GM21576 (cell line): ENCODE data around the gene MAN2B2.
"Not testable (repeated sequence)": the region's sequence is repeated elsewhere in the genome, so short reads cannot be mapped to it uniquely, and the experiment has no call there.

Experiments used
- ATAC-seq: cut with Tn5 transposase; IDR thresholded peaks from one replicate; pipeline ENCODE4 v1.9.1; 2021; ENCODE audit warnings: mild to moderate bottlenecking, moderate library complexity; ENCODE audit not compliant: unreplicated experiment

MAN2B2 gene

DNA sequence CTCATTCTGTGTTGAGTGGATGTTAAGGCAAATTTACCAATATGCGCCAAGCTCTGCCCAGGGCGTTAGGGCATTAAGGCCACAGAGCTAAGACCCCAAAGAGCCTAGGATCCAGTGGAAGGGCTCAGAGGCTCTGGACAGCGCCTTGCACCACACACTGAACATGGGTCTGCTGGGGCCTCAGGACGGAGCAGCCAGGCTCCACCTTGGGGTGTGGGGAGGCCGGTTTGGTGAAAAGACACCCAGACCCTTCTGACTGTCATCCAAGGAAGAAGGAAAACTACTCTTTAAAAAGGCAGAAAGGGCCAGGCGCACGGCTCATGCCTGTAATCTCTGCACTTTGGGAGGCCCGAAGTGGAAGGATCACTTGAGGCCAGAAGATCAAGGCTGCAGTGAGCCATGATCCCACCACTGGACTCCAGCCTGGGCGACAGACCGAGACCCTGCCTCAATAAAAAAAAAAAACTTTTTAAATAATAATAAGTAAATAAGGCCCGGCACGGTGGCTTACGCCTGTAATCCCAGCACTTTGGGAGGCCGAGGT, 64.2 kb downstream of the MAN2B2 start:
- no peak for ATAC-seq

DNA sequence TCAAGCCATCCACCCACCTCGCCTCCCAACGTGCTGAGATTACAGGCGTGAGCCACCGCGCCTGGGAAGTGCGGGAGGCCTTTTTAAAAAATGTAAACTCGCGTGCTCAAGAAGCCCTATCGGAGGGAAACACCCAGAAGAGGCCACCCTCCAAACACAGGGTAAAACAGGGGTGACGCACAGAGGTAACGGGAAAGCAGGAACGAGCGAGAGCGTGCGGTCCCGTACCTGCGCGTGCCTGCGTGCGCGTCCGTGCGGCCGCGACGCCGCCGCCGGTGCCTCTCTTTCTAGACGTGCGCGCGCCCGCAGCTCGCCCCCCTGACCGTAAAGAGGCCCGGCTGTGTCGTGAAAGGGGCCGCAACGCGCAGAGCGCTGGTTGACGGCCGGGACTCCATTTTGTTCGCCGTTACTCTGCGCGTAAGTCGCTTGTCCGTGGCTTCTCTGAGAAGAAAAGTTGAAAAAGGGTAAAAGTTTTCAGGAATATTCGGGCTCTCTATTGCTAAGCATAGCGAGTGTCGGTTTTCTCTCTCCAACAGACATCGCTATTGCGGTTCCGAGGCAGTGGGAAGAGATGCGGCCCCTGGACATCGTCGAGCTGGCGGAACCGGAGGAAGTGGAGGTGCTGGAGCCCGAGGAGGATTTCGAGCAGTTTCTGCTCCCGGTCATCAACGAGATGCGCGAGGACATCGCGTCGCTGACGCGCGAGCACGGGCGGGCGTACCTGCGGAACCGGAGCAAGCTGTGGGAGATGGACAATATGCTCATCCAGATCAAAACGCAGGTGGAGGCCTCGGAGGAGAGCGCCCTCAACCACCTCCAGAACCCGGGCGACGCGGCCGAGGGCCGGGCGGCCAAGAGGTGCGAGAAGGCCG, 65.5 kb downstream of the MAN2B2 start, which contains the start of gene MRFAP1:
TSS of gene MRFAP1 (plus strand) at position 394 of the 872 bp plus-strand sequence. CDS start at position 572, 178 bp downstream.
- ATAC-seq: peak; percentile 78

DNA sequence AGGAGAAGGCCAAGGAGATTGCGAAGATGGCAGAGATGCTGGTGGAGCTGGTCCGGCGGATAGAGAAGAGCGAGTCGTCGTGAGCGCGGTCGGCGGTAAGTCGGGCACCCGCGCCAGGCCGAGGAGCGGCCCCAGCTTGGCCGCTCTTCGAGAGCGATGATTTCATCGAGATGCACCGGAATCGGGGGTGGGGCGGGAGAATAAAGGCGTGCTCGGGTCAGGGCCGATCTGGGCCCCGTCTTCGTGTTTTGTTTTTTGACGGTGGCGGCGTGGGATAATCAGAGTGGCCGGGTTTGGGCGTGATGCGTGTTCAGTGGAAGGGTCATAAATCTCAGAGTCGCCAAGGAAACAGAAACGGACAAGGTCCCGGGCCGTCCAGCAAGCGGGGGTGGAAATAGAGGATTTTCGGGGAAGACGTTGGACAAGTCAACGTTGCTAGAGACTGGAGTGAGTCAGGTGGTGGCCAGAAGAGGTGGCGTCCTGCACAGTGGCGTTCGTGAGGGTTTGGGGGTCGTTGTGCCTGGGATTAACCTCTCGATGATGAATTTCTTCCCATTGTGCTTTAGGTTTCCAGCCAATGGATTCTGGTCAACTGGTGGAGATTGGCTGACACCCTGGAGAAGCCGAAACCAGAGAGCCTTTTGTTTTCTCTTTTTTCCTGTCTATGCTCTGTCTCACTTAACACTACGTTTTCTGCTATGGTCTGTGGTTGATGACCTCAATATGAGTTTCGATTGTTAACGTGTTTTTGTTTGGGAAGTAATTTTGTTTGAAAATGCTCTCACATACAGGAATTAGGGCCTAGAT, 66.4 kb downstream of the MAN2B2 start:
- ATAC-seq: peak; percentile 39

DNA sequence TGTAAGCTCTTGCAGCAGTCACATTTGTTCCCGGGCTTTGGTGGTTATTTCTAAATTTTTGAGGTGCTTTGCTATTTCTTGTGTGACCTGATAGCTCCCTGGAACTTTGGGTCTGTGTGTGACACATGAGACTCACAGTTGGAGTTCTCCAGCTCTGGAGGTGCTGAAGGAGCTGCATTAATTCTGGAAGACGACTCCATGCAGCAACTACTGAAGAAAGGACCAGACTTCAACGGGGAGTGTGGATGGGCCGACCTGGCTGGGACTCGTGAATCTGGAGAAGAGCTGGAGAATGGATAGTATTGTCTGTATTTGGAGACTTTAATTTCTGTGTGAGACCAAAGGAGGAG, 67.0 kb downstream of the MAN2B2 start:
- no peak for ATAC-seq

DNA sequence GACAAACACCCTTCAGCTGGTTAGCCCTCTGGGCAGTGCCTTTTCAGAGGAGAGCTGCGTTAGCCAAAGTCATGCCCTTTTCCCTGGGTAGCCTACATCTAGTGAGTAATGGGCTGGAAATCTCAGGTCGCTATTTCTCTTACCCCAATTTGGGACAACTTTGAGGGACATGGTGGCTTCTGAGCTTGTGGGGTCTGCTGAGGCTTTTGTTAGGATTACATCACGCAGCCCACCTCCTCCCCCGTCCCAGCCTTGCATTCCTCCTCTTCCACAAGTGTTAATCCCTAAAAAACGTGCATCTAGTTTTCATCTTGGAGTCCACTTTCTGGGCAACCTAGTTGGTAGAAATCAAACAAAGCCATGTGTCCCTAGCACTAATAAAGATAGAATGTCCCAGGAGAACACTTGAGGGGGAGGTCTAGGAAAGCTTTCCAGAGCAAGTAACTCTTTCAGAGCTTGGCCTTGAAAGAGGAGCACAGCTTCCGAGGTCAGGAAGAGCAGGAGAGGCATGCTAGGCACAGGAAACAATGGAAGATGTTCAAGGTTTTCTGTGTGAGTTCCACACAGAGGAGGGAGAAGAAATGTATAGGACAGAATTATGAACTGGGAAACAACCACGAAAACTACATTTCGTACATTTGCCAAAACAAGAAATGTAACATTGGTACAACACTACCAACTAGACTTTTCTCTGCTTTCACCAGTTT, 68.3 kb downstream of the MAN2B2 start:
- ATAC-seq: no peak

DNA sequence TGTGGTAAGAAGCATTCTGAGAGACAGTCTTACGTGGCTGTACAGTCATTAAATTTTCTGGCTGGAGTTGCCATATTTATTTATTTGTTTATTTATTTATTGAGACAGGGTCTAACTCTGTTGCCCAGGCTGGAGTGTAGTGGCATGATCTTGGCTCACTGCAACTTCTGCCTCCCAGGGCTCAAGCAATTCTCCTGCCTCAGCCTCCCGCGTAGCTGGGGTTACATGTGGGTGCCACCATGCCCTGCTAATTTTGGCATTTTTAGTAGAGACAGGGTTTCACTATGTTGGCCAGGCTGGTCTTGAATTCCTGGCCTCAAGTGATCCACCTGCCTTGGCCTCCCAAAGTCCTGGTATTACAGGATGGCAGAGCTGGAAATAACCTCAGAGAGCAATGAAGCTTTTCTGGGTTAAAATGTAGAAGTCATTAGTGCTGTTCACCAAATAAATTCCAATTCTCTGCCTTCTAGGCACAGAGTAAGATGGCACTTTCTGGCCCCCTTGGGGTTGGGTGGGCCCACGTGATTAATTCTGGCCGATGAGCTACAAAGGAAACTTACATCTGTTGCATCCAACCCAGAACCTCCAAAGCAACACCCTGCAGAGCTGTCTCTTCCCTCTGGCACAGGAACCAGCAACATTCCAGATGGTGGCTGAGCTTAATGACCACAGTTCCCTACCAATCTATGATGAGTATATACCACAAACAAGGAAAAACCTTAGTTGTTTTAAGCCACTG, 70.0 kb downstream of the MAN2B2 start:
- ATAC-seq: no peak

DNA sequence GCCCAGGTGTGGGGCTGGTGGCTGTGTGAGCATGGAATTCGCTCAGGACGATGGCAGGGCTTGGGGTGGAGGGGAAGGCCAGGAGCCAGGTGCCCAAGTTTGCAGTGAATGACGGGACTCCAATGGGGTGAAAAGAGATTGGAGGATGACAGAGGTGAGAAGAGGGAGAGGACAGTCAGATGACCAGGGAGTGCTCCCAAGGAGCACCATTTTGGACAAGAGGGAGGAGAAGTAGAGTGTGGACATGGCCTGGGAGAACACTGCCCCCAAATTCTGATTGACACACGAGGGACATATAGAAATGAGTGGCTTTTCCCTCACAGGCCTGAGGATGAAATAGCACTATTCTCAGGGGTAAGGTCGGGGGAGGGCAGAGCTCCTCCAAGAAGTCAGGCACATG, 72.2 kb downstream of the MAN2B2 start:
- ATAC-seq: no peak

DNA sequence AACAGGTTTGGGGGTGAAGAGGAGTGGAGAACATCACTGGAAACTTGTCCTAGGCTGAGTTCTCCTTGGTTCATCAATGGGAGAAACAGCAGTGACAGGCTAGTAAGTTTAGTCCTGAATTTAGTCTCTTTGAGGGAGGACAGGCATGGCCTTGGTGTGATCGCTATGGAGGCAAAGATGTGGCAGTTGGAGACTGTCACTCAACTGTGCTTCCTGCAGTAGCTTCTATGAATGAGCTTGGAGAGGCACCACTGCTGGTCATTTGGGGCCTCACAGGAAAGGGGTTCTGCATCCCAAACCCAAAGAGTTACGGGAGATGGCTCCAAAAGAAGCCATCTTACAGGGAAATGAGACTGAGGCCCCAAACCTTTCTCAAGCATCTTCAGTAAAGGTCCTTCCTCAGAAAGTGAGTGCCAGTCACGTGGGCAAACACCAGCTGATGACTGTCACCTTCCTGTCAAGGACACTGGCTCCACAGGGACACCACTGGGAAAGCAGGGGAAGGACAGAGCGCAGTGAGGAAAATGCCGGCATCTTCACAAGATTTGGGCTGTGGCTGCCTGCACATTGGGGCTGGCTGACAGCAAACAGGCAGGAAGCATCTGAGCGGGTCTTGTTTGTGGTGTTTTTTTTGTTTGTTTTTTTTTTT, 72.7 kb downstream of the MAN2B2 start:
- ATAC-seq: no peak

DNA sequence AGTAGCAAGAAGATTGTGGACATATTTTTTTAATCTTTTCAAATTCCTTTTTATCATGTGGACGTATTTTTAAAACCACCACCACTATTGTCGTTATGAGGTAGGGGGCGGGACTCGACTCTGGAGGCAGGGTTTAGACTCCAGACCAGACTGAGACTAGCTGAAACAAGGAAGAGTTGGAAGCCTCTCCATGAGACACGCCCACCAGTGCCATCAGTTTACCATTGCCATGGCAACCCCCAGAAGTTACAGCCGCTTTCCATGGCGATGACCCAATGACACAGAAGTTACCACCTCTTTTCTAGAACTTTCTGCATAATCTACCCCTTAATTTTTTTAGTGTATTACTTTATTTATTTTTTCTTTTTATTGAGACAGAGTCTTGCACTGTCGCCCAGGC, 74.2 kb downstream of the MAN2B2 start:
- ATAC-seq: no peak

DNA sequence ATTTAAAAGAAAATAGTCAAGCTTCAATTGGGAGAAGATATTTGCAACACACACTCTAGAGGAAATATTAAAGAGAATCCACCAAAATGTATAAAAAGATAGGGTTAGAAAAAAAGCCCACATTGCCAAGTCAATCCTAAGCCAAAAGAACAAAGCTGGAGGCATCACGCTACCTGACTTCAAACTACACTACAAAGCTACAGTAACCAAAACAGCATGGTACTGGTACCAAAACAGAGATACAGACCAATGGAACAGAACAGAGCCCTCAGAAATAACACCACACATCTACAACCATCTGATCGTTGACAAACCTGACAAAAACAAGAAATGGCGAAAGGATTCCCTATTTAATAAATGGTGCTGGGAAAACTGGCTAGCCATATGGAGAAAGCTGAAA, 79.2 kb downstream of the MAN2B2 start:
- ATAC-seq: not testable (repeated sequence)

DNA sequence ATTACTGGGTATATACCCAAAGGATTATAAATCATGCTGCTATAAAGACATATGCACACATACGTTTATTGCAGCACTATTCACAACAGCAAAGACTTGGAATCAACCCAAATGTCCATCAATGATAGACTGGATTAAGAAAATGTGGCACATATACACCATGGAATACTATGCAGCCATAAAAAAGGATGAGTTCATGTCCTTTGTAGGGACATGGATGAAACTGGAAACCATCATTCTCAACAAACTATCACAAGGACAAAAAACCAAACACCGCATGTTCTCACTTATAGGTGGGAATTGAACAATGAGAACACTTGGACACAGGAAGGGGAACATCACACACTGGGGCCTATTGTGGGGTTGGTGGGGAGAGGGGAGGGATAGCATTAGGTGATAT, 80.3 kb downstream of the MAN2B2 start:
- ATAC-seq: not testable (repeated sequence)

DNA sequence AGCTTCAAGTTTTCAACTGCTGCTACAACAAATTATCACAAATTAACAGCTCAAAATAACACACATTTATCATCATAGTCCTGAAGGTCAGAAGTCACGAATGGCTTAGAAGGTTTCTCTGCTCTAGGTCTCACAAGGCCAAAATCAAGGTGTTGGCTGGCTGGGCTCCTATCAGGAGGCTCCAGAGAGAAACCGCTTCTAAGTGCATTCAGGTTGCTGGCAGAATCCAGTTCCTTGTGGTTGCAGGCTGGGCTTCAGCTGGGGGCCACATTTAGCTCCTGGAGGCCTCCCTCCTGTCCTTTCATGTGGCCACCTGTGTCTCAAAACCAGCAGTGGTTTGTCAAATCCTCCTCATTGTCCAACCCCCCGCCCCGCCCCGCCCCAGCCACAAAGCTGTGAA, 80.9 kb downstream of the MAN2B2 start:
- no peak for ATAC-seq

DNA sequence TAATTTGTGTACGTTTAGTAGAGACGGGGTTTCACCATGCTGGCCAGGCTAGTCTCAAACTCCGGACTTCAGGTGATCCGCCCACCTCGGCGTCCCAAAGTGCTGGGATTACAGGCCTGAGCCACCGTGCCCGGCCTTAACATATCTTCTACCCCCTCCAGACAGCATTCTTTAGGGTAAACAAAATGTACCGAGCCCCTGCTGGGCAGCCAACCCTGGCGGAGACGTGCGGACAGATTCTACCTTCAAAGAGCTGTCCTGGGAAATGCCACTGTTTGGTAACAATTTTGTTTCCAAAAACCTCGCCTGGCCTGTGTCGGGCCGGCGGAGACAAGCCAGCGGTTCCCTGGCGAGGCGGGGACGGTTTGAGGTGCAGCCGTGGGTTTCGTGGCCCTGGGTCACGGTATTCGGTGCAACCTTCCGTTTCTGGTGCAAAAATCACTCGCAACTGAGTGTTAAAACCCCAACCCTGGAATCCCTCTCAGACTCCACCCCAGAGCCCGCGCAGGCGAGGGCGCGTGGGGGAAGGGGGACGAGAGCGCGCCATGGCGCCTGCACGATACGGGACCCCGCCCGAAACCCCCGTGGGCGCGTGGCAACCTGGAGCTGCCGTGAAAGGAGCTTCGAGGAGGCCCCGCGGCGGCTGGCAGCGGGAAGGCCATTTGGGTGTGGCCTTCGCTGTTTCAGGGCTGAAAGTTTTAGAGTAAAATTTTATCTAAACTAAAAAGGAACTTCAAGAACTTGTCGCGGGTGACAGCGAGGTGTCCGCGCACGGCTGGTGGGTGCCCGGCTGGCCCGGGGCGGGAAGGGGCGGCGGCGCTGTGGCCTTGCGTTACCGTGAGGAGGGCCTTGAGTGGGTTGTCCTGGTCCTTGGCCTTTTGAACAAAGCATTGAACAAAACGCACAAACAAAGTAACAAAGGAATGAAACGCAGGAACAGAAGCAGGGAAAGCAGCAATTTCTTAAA, 82.5 kb downstream of the MAN2B2 start:
- ATAC-seq: no peak

DNA sequence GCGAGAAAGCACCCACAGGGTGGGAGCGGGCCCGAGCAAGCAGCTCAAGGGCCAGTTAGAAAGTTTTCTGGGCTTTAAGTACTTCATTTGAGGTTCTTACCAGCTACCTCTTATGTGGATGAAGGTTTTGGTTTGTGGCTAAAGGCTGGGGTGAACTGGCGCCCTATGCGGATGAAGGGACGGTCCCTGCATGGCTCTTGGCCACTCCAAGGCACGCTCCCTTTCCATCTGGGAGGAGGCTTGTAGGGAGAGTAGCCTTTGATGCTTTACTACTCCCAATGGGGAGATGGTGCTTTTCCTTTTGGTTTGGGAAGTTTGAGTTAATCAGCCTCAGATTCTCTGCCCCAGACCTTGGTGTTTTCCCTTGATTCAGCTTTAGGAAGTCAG, 83.2 kb downstream of the MAN2B2 start:
- no peak for ATAC-seq

DNA sequence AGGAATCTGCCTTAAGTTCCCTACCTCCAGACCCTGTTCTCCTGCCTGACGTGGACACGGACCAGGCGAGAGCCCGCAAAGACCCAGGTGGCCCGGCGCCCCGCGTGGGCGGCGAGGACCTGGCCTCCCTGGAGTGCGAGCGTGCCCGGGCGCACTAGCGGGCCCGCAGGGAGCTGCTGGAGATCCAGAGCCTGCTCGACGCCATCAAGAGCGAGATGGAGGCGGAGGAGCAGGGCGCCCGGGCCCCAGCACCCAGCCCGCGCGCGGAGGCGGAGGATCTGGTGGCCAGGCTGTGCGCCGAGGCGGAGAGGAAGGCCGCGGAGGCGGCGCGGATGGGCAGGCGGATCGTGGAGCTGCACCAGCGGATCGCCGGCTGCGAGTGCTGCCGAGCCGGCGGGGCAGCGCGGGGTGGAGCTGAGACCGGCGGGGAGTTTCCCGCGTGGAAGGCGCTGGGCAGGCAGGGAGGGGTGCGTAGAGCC, 83.6 kb downstream of the MAN2B2 start:
- ATAC-seq: no peak

DNA sequence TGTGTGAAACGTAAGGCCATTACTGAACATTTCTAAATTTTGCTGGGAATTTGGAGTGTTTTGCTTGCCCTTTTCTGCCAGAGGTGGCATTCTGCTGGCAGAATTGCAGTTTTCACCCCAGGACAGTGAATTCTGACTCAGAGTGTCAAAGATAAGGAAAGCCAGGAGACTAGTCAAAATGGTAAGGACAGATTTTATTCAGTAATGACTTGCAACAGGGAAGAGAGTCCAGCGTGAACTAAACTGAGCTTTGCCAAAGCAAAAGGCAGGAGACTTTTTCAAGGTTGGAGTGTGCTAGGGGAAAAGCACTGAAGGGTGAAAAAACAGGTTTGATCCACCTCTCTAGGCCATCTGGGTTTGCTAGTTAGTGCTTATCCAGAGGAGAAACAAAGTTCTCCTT, 84.9 kb downstream of the MAN2B2 start:
- no peak for ATAC-seq

DNA sequence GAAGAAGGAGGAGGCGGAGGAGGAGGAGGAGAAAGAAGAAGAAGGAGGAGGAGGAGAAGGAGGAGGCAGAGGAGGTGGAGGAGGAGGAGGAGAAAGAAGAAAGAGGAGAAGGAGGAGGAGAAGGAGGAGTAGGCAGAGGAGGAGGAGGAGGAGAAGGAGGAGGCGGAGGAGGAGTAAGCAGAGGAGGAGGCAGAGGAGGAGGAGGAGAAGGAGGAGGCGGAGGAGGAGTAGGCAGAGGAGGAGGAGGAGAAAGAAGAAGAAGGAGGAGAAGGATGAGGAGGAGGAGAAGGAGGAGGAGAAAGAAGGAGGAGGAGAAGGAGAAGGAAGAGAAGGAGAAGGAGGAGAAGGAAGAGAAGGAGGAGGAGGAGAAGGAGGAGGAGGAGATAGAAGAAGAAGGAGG, 85.4 kb downstream of the MAN2B2 start:
- no peak for ATAC-seq

DNA sequence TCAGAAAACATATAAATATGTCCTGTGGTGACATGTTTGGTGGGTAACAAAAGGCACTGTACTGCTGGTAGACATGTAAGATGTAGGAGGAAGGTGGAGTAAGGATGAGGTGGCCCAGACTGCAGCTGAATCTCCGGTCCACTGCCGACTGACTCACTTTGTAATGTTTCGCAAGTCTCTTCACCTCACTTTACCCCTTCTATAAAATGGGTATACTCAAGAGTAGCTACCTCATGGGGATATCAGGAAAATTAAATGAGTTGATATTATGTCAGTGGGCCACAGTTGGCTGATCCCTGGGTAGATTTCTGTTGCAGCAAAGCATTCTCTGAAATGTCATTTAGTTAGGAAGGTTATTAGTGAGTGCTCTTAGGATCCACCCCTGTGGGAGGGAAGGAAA, 87.6 kb downstream of the MAN2B2 start:
- ATAC-seq: no peak
